T-cell (primary cell): ENCODE results near the gene NCOA7. TPM values are rescaled to one million over a fixed set of nuclear protein-coding genes. Genes with fewer than 3 reads are reported as not detected.
"Not testable (repeated sequence)": the region's sequence is repeated elsewhere in the genome, so short reads cannot be mapped to it uniquely, and the experiment has no call there.

Experiments
- ATAC-seq, 4 experiments: fragments of 200-7000 bp in 3 of 4; fragments of 150-1000 bp in 1 of 4; cut with Tn5 transposase; replicated peaks in 1 of 4; 1 replicate in 3 of 4; 2 replicates in 1 of 4; pipeline ENCODE4 v1.10.0; 2021; ENCODE audit warnings: moderate library complexity in 3 of 4, mild to moderate bottlenecking in 2 of 4, moderate number of reproducible peaks in 1 of 4
- CTCF ChIA-PET, 2 donors: fragments of 300-600 bp; sonication (Branson Sonifier 250); formaldehyde crosslinking; loops; one replicate each; lab custom pipeline; 2022; ENCODE audit warnings: antibody characterized with exemption in 2 of 2; lab: Charles Lee
- POLR2A ChIA-PET, 2 donors: fragments of 300-600 bp; sonication (Branson Sonifier 250); formaldehyde crosslinking; loops; one replicate each; lab custom pipeline; 2022; ENCODE audit warnings: antibody characterized with exemption in 2 of 2; lab: Charles Lee
- DNase-seq, 35 experiments: peaks; one replicate each; pipeline versions ENCODE4 v3.0.0 to v3.0.0-alpha.2; 2013 to 2023
- H3K27ac ChIP-seq: one replicate; pipeline ENCODE4 v1.5.1; 2013; ENCODE audit warnings: low read length
- H3K27me3 ChIP-seq, 2 experiments: replicated peaks in 1 of 2; 1 replicate in 1 of 2; 2 replicates in 1 of 2; pipeline versions ENCODE4 v1.6.1 to v1.7.0; 2013; ENCODE audit warnings: low read length in 1 of 2, mixed read lengths in 1 of 2; ENCODE audit not compliant: control insufficient read depth in 2 of 2, insufficient read depth in 2 of 2; ENCODE audit errors: extremely low read depth in 1 of 2
- H3K36me3 ChIP-seq, 2 donors: 1 replicate in 1 of 2; 2 replicates in 1 of 2; pipeline versions ENCODE4 v1.6.1 to v1.7.0; 2013; ENCODE audit warnings: low read length in 1 of 2; ENCODE audit not compliant: control insufficient read depth in 2 of 2, insufficient read depth in 1 of 2; ENCODE audit errors: extremely low read depth in 1 of 2
- H3K4me1 ChIP-seq, 2 experiments: 1 replicate in 1 of 2; 2 replicates in 1 of 2; pipeline versions ENCODE4 v1.6.1 to v1.7.0; 2013; ENCODE audit warnings: low read length in 2 of 2, mixed read lengths in 1 of 2; ENCODE audit not compliant: insufficient read depth in 2 of 2, control insufficient read depth in 1 of 2; ENCODE audit errors: extremely low read depth in 1 of 2
- H3K4me3 ChIP-seq, 2 donors: 1 replicate in 1 of 2; 2 replicates in 1 of 2; pipeline versions ENCODE4 v1.5.1 to v1.7.0; 2013; ENCODE audit warnings: mild to moderate bottlenecking in 2 of 2, low read length in 1 of 2, moderate library complexity in 1 of 2; ENCODE audit not compliant: control insufficient read depth in 1 of 2; ENCODE audit errors: extremely low read depth in 1 of 2
- H3K9me3 ChIP-seq: 2 replicates; pipeline ENCODE4 v1.7.0; 2013
- H3K27ac Mint-ChIP-seq, 2 donors: one replicate each; pipeline ENCODE4 v1.8.0; 2020 to 2021; ENCODE audit warnings: mild to moderate bottlenecking in 2 of 2, mixed read lengths in 2 of 2
- H3K27me3 Mint-ChIP-seq, 2 donors: one replicate each; pipeline ENCODE4 v1.8.0; 2021 to 2022; ENCODE audit warnings: mixed read lengths in 2 of 2
- H3K36me3 Mint-ChIP-seq: one replicate; pipeline ENCODE4 v1.8.0; 2021; ENCODE audit warnings: mixed read lengths
- H3K4me1 Mint-ChIP-seq, 3 donors: one replicate each; pipeline ENCODE4 v1.8.0; 2020 to 2022; ENCODE audit warnings: mixed read lengths in 3 of 3, mild to moderate bottlenecking in 1 of 3
- H3K4me3 Mint-ChIP-seq, 3 donors: one replicate each; pipeline ENCODE4 v1.8.0; 2020 to 2022; ENCODE audit warnings: mild to moderate bottlenecking in 3 of 3, mixed read lengths in 3 of 3, moderate library complexity in 3 of 3
- H3K9me3 Mint-ChIP-seq, 3 donors: one replicate each; pipeline ENCODE4 v1.8.0; 2020 to 2022; ENCODE audit warnings: mixed read lengths in 3 of 3
- WGBS: methylation state at CpG from one replicate; pipeline ENCODE4 v1.1.5; 2013; ENCODE audit warnings: missing lambda C conversion rate; ENCODE audit not compliant: insufficient coverage; 5-methylcytosine and 5-hydroxymethylcytosine counted together
- total RNA-seq, 35 experiments: library from RNA in 6 of 35; stranded (reverse) in 6 of 35; fragments of 120-200 nt in 1 of 35; gene quantifications; one replicate each; pipeline versions ENCODE4 v1.2.1 to v1.2.4 and lab custom pipeline; 2013 to 2026

Gene NCOA7
- total RNA-seq, 5 donors from 2014 or later (not counting 1 experiment from before 2014, with no cell fraction given) = 40.3 to 51.6 (median 46.4) TPM

- ChIA-PET CTCF (no interaction called here), POLR2A (interaction anchor here in 1 of 2 donors (0.6 to 0.8 kb wide), 2 partner anchors 12 to 31 kb away, joined by 3 read pairs; no protein-coding TSS in a partner anchor)
- Histone ChIP-seq H3K4me1 (no peaks in the 10 kb centered on the region), H3K36me3 (no peaks in the 10 kb centered on the region), H3K4me3 (no peak overlapping the region), H3K27me3 (no peaks in the 10 kb centered on the region), H3K9me3 (no peaks in the 10 kb centered on the region), H3K27ac (no peak overlapping the region)
- H3K27ac Mint-ChIP-seq = no peak overlapping the region
- no peak for DNase-seq
- peaks cover 7 to 22% (median 19%) of the 10 kb centered on the region in 3 donors for H3K4me1 Mint-ChIP-seq
- H3K4me3 Mint-ChIP-seq = no peak overlapping the region
- peaks cover 0 to 2% (median 0%) of the 10 kb centered on the region in 3 donors for H3K9me3 Mint-ChIP-seq
- H3K27me3 Mint-ChIP-seq = no peaks in the 10 kb centered on the region
- no CpG with 5 or more reads among the region's 1 CpG for WGBS
- peaks cover 16% of the 10 kb centered on the region for H3K36me3 Mint-ChIP-seq
- no peak for ATAC-seq
Observed at GRCh38 chr6:125843593-125843992, 52.8 kb downstream of the NCOA7 start.

GRCh38 chr6:125844989-125845388 lies 54.2 kb downstream of the NCOA7 start:
- POLR2A ChIA-PET = interaction anchor here in 1 of 2 donors (0.6 kb wide), 1 partner anchor 14 kb away, joined by 3 read pairs; no protein-coding TSS in a partner anchor
- H3K9me3 Mint-ChIP-seq = peaks cover 0 to 2% (median 0%) of the 10 kb centered on the region in 3 donors
- no peaks in the 10 kb centered on the region for H3K36me3 ChIP-seq
- no peak overlapping the region for H3K27ac Mint-ChIP-seq
- no peaks in the 10 kb centered on the region for H3K4me1 ChIP-seq
- no peak for ATAC-seq
- CTCF ChIA-PET = interaction anchor here in 1 of 2 donors (0.6 kb wide), 1 partner anchor 53 kb away, joined by 3 read pairs; no protein-coding TSS in a partner anchor
- DNase-seq = no peak
- no peaks in the 10 kb centered on the region for H3K27me3 ChIP-seq
- no peak overlapping the region for H3K27ac ChIP-seq
- no peaks in the 10 kb centered on the region for H3K9me3 ChIP-seq
- no peaks in the 10 kb centered on the region for H3K27me3 Mint-ChIP-seq
- 89% methylated on average over 3 of the region's 5 CpGs for WGBS
- H3K4me3 ChIP-seq = no peak overlapping the region
- peaks cover 7 to 19% (median 19%) of the 10 kb centered on the region in 3 donors for H3K4me1 Mint-ChIP-seq
- H3K4me3 Mint-ChIP-seq = no peak overlapping the region
- H3K36me3 Mint-ChIP-seq = peaks cover 13% of the 10 kb centered on the region

GRCh38 chr6:125846292-125847024 lies 55.7 kb downstream of the NCOA7 start:
- Histone ChIP-seq H3K36me3 (no peaks in the 10 kb centered on the region), H3K27ac (no peak overlapping the region), H3K4me3 (no peak overlapping the region), H3K4me1 (no peaks in the 10 kb centered on the region), H3K9me3 (no peaks in the 10 kb centered on the region), H3K27me3 (no peaks in the 10 kb centered on the region)
- ChIA-PET CTCF (interaction anchor here in 1 of 2 donors (1.3 kb wide), 1 partner anchor 57 kb away, joined by 3 read pairs; no protein-coding TSS in a partner anchor), POLR2A (no interaction called here)
- H3K4me3 Mint-ChIP-seq = no peak overlapping the region
- 100% methylated on average over 1 of the region's 4 CpGs for WGBS
- H3K27ac Mint-ChIP-seq = no peak overlapping the region
- ATAC-seq (no peak), DNase-seq (no peak)
- no peaks in the 10 kb centered on the region for H3K27me3 Mint-ChIP-seq
- H3K4me1 Mint-ChIP-seq = peaks cover 11 to 22% (median 22%) of the 10 kb centered on the region in 3 donors
- peaks cover 17% of the 10 kb centered on the region for H3K36me3 Mint-ChIP-seq
- H3K9me3 Mint-ChIP-seq = peaks cover 0 to 2% (median 0%) of the 10 kb centered on the region in 3 donors

GRCh38 chr6:125848286-125848685 lies 57.5 kb downstream of the NCOA7 start:
- H3K4me3 ChIP-seq, H3K27ac ChIP-seq, POLR2A ChIA-PET, H3K36me3 ChIP-seq, CTCF ChIA-PET, ATAC-seq, H3K4me1 ChIP-seq, H3K27me3 ChIP-seq, DNase-seq, H3K4me3 Mint-ChIP-seq, H3K27ac Mint-ChIP-seq, H3K9me3 ChIP-seq, H3K27me3 Mint-ChIP-seq: not testable (repeated sequence)
- WGBS = 67% methylated on average over 1 of the region's 5 CpGs
- Mint-ChIP-seq H3K36me3 (peaks cover 34% of the 10 kb centered on the region), H3K9me3 (peaks cover 0 to 12% (median 3%) of the 10 kb centered on the region in 3 donors), H3K4me1 (peaks cover 18 to 29% (median 26%) of the 10 kb centered on the region in 3 donors)

- DNase-seq (no peak), ATAC-seq (no peak)
- Mint-ChIP-seq H3K4me3 (no peak overlapping the region), H3K4me1 (peaks cover 21 to 26% (median 21%) of the 10 kb centered on the region in 3 donors), H3K27me3 (no peaks in the 10 kb centered on the region), H3K9me3 (peaks cover 0 to 12% (median 3%) of the 10 kb centered on the region in 3 donors), H3K36me3 (peaks cover 37% of the 10 kb centered on the region), H3K27ac (no peak overlapping the region)
- 100% methylated on average over 2 of the region's 3 CpGs for WGBS
- no peak overlapping the region for H3K4me3 ChIP-seq
- no peaks in the 10 kb centered on the region for H3K9me3 ChIP-seq
- H3K4me1 ChIP-seq = no peaks in the 10 kb centered on the region
- POLR2A ChIA-PET = no interaction called here
- peaks cover 0 to 2% of the 10 kb centered on the region in 2 donors for H3K36me3 ChIP-seq
- H3K27ac ChIP-seq = no peak overlapping the region
- CTCF ChIA-PET = interaction anchor here in 1 of 2 donors (1.0 kb wide), 1 partner anchor 14 kb away, joined by 5 read pairs; no protein-coding TSS in a partner anchor
- no peaks in the 10 kb centered on the region for H3K27me3 ChIP-seq
Observed at GRCh38 chr6:125850361-125850760, 59.6 kb downstream of the NCOA7 start.

- H3K9me3 Mint-ChIP-seq = peaks cover 0 to 12% (median 3%) of the 10 kb centered on the region in 3 donors
- no peak overlapping the region for H3K27ac ChIP-seq
- POLR2A ChIA-PET = interaction anchor here in 1 of 2 donors (0.6 kb wide), 2 partner anchors 24 to 603 kb away, joined by 3 to 4 read pairs; no protein-coding TSS in a partner anchor
- H3K4me3 Mint-ChIP-seq = no peak overlapping the region
- H3K36me3 Mint-ChIP-seq = peaks cover 38% of the 10 kb centered on the region
- H3K4me3 ChIP-seq = no peak overlapping the region
- H3K36me3 ChIP-seq = peaks cover 12 to 17% of the 10 kb centered on the region in 2 donors
- H3K9me3 ChIP-seq = no peaks in the 10 kb centered on the region
- DNase-seq = no peak
- H3K27me3 ChIP-seq = no peaks in the 10 kb centered on the region
- no peaks in the 10 kb centered on the region for H3K27me3 Mint-ChIP-seq
- 100% methylated on average over 1 of the region's 2 CpGs for WGBS
- H3K27ac Mint-ChIP-seq = peak overlapping the region in 1 of 2 donors; percentile 1
- peaks cover 14 to 24% (median 22%) of the 10 kb centered on the region in 3 donors for H3K4me1 Mint-ChIP-seq
- CTCF ChIA-PET = no interaction called here
- H3K4me1 ChIP-seq = no peaks in the 10 kb centered on the region
- ATAC-seq = no peak
Observed at GRCh38 chr6:125852587-125852986, 61.8 kb downstream of the NCOA7 start.
